HG03460 (cell line): ENCODE data around the gene TRIM27.
"Not testable (repeated sequence)": the region's sequence is repeated elsewhere in the genome, so short reads cannot be mapped to it uniquely, and the experiment has no call there.

Experiments used
- ATAC-seq: cut with Tn5 transposase; IDR thresholded peaks from one replicate; pipeline ENCODE4 v1.9.1; 2021; ENCODE audit not compliant: unreplicated experiment

The TRIM27 gene, protein sequence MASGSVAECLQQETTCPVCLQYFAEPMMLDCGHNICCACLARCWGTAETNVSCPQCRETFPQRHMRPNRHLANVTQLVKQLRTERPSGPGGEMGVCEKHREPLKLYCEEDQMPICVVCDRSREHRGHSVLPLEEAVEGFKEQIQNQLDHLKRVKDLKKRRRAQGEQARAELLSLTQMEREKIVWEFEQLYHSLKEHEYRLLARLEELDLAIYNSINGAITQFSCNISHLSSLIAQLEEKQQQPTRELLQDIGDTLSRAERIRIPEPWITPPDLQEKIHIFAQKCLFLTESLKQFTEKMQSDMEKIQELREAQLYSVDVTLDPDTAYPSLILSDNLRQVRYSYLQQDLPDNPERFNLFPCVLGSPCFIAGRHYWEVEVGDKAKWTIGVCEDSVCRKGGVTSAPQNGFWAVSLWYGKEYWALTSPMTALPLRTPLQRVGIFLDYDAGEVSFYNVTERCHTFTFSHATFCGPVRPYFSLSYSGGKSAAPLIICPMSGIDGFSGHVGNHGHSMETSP

DNA sequence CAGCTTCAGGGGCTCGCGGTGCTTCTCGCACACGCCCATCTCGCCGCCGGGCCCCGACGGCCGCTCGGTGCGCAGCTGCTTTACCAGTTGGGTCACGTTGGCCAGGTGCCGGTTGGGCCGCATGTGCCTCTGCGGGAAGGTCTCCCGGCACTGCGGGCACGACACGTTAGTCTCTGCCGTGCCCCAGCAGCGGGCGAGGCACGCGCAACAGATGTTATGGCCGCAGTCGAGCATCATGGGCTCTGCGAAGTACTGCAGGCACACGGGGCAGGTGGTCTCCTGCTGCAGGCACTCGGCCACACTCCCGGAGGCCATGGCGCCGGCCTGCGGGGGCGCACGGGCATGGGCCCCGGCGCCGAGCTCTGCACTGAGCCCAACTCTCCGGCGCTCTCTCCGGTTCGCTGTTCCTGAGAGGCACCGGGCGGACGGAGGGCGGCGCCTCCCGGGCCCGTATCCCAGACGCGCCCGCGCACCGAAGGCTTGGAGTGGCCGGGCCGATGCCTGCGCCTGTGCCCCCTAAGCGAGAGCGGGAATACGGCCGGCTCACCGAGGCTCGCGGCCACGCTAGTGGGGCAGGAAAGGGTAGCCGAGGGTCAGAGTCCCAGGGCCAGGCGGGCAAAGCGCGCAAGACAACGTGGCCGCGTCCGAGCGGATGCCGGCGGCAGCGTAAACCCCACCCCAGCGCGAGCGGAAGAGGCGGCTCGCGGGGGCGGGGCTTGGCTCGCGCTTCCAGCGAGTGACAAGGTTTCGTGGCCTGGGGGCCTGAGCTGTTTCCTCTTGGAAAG, at the start of gene TRIM27:
Gene TRIM27 (minus strand): TSS at position 668 of the 785 bp plus-strand sequence. CDS start 353 bp downstream, at position 315.
- peak; percentile 83 for ATAC-seq

DNA sequence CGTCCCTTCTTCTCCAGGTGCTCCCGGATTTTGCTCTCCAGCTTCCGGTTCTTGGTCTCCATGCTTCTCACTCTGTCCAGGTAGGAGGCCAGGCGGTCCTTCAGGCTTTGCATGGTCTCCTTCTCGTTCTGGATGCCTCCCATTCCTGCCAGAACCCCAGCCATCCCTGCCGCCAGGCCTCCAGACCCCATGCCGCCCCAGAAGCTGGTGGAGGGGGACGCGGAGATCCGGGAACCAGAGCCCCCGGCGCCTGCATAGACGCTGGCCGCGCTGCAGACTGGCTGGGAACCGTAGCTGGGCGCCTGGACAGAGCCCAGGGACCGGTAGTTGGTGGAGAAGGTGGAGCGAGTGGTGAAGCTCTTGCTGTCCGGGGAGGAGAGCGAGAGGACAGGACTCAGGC, 46.3 kb upstream of the TRIM27 start:
- ATAC-seq, result not testable (repeated sequence)

DNA sequence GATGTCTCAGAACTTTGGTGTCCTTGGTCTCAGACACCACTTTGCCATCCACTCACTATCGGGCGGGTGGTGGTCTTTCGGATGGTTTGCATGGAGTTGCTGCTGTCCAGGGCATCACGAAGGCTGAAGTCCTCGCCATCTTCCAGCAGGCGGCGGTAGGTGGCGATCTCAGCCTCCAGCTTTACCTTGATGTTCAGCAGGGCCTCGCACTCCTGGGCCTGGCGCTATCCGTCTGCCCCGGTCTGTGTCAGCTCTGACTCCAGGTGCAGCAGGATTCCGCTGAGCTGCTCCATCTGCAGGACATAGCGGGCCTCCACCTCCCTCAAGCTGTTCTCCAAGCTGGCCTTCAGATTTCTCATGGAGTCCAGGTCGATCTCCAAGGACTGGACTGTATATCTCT, 45.3 kb upstream of the TRIM27 start:
- no peak for ATAC-seq

DNA sequence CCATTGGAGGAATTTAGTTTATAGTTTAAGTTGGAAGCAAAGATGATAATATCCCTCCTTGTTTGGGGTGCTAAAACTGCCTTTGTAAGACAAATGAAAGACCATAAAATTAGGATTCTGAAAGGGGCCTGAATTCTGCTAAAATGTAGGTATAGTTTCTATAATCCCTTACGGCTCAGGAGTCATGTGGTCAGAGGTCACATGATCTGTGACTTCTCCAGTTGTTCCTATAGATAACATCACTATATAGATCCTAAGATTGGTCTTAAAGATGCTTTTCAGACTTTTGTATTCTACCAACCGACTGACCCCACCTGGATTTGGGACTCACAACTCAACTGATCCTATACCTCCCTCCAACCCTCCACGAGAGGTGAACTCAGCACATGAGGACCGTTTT, 44.7 kb upstream of the TRIM27 start:
- ATAC-seq, result no peak

DNA sequence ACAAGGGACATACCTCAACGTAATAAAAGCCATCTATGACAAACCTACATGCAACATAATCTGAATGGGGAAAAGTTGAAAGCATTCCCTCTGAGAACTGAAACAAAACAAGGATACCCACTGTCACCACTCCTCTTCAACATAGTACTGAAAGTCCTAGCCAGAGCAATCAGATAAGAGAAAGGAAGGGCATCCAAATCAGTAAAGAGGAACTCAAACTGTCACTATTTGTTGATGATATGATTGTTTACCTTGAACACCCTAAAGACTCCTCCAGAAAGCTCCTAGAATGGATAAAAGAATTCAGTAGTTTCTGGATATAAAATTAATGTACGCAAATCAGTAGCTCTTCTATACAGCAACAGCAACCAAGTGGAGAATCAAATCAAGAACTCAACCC, 41.9 kb upstream of the TRIM27 start:
- ATAC-seq, result no peak

DNA sequence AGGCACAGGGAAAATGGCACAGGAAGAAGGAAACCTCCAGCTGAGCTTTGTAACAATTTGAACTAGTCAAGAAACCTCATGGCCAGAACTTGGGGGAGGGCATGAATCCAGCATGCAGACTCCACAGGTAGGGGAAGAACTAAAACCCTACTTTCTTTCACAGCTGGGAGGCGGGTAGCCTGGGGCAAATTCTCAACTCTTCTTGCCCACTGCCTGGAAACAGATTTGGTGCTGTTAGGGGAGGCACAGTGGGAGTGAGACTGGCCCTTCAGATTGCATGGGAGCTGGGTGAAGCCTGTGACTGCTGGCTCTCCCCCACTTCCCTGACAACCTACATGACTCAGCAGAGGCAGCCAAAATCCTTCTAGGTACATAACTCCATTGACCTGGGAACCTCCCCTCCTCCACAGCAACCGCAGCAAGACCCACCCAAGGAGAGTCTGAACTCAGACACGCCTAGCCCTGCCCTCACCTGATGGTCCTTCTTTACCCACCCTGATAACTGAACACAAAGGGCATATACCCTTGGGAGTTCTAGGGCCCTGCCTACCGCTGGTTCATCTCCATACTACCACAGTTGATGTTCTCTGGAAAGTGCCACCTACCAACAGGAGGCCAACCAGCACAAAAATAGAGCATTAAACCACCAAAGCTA, 37.2 kb upstream of the TRIM27 start:
- no peak for ATAC-seq

DNA sequence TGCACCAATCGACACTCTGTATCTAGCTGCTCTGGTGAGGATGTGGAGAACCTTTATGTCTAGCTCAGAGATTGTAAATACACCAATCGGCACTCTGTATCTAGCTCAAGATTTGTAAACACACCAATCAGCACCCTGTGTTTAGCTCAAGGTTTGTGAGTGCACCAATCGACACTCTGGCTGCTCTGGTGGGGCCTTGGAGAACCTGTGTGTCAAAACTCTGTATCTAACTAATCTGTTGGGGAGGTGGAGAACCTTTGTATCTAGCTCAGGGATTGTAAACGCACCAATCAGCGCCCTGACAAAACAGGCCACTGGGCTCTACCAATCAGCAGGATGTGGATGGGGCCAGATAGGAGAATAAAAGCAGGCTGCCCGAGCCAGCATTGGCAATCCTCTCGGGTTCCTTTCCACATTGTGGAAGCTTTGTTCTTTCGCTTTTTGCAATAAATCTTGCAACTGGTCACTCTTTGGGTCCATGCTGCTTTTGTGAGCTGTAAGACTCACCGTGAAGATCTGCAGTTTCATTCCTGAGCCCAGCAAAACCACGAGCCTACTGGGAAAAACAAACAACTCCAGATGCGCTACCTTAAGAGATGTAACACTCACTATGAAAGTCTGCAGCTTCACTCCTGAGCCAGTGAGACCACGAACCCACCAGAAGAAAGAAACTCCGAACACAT, 34.9 kb upstream of the TRIM27 start:
- ATAC-seq, result not testable (repeated sequence)

DNA sequence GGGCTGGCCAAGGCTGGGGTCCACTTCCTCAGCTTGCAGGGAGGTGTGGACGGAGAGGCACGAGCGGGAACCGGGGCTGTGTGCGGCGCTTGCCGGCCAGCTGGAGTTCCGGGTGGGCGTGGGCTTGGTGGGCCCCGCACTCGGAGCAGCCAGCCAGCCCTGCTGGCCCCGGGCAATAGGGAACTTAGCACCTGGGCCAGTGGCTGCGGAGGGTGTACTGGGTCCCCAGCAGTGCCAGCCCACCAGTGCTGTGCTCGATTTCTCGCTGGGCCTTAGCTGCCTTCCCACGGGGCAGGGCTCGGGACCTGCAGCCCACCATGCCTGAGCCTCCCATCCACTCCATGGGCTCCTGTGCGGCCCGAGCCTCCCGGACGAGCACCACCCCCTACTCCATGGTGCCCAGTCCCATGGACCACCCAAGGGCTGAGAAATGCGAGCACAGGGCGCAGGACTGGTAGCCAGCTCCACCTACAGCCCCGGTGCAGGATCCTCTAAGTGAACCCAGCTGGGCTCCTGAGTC, 34.1 kb upstream of the TRIM27 start:
- not testable (repeated sequence) for ATAC-seq

DNA sequence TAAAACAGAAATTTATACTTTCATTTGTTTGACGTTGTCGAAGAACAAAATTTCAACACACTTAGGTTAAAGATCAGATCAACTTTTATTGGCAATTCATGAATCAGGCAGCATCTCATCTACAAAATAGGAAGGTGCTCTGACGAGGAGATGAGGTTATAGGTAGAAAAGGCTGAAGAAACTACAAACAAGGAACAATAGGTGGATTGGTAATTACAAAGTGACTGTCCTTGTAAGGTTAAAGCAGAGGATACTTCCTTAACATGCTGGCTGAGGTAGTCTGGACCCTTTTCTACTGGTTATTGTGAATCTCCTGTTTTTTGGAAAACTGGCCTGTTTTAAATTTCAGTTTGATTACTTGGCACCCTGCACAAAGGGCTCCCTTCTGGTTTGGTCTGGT, 32.5 kb upstream of the TRIM27 start:
- ATAC-seq, result no peak

DNA sequence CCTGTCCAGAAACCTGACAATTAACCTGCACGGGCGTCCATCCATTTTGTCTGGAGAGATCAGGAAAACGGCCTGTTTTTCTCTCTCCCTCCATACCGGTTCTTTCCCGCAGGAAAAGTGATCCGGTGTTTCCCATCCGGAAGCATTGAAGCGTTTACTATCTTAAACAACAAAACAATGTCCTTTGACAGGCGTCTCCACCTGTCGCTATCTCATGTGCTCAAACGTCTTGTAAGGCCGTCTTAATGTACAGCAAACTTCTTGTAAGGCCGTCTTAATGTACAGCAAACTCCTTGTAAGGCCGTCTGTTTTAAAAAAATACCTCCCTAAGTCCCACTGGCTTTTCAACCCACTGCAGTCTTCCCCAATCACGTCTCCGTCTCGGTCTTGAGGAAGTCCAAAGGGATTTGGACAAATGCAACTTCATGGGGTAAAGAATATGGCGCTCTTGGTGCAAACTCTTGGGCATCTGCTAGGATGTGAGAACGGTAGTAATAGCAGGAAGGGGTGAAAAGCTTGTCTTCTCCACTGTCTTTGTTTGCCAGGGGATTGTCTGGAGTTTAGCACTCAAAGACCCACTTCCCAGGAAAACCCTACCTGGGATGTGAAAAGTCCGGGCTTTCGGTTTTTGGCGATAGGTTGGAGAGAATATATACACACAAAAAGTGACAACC, 29.9 kb upstream of the TRIM27 start:
- ATAC-seq, result no peak

DNA sequence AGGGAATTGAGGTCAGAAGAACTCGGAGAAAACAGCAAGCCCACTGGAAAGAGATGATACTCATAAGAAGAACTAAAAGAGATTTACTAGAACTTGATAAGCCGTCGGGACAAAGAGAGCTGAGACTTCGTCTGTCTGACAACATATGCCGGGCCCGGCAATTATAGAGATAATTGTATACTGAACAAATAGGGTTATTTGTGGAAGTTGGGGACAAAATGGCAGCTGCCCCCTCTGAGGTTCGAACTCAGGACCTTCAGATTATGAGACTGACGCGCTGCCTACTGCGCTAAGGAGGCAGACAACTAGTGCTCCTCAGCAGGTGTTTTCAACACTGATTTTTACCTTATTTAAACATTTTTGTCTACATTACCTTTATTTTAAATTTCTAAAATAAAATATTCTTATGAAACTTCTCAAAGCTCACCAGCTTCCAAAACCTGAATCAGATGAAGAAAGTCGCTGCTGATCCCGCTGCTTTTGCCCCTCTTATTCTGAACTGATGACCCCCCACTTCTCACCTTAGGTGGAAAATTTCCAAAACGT, 29.3 kb upstream of the TRIM27 start:
- ATAC-seq, result no peak

DNA sequence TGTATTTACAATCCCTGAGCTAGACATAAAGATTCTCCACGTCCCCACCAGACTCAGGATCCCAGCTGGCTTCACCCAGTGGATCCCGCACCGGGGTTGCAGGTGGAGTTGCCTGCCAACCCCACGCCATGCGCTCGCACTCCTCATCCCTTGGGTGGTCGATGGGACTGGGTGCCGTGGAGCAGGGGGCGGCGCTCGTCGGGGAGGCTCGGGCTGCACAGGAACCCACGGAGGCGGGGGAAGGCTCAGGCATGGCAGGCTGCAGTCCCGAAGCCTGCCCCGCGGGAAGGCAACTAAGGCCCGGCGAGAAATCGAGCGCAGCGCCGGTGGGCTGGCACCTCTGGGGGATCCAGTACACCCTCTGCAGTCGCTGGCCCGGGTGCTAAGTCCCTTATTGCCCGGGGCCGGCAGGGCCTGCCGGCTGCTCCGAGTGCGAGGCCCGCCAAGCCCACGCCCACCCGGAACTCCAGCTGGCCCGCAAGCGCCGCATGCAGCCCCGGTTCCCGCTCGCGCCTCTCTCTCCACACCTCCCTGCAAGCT, 25.9 kb upstream of the TRIM27 start:
- ATAC-seq, result not testable (repeated sequence)

DNA sequence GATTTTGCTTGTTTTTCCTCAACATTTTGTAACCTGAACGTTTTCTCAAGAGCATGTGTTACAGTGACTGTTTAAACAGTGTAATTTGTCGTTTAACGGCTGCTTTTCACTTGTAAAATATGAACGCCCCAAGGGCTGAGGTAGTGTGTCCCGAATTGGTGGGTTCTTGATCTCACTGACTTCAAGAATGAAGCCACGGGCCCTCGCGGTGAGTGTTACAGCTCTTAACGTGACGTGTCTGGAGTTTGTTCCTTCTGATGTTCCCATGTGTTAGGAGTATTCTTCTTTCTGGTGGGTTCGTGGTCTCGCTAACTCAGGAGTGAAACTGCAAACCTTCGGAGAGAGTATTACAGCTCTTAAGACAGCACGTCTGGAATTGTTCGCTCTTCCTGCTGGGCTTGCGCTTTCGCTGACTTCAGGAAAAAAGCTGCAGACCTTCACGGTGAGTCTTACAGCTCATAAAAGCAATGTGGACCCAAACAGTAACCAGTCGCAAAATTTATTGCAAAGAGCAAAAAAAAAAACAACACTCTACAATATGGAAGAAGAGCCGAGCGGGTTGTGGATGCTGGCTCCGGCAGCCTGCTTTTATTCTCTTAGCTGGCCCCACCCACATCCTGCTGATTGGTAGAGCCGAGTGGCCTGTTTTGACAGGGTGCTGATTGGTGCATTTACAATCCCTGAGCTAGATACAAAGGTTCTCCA, 25.1 kb upstream of the TRIM27 start:
- ATAC-seq, result no peak

DNA sequence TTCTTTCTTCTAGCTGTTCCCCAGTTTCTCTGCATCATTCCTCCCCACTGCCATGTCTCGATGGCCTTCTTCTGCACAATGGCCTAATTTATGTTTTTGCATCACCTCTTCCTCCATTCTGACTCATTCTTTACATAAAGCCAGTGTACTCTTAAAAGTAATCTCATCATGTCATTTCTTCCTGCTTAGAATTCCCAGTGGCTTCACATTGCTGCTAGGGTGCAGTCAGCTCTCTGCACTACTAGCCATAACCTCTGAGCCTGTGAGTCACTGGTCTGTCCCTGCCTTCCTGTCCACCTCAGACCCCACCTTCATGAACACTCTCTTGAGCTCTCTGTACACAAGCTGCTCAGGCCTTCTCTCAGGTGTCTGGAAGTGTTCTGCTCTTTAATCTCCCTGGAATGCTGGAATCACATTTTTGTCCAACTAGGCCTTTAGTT, 24.1 kb upstream of the TRIM27 start:
- no peak for ATAC-seq

DNA sequence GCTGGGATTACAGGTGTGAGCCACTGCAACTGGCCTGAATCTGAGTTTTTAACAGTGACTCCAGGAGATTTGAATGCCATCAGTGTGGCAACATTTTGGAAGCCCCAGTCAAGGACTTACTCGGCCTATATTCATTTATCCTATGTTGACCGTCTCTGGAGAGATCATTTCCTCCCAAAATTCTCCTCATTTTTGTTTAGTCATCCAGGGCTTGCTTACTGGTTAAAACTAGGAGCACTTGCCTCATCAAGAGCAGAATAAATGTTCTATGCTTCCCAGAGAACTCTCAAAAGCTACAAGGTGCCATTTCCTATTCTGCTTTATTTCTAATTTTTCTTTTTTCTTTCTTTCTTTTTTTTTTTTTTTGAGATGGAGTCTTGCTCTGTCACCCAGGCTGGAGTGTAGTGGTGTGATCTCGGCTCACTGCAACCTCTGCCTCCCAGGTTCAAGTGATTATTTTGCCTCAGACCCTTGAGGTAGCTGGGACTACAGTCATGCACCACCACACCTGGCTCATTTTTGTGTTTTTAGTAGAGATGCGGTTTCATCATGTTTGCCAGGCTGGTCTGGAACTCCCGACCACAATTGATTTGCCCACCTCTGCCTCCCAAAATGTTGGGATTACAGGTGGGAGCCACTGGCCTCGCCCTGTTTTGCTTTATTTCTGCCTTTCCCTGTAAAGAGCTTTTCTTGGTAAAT, 23.4 kb upstream of the TRIM27 start:
- no peak for ATAC-seq

DNA sequence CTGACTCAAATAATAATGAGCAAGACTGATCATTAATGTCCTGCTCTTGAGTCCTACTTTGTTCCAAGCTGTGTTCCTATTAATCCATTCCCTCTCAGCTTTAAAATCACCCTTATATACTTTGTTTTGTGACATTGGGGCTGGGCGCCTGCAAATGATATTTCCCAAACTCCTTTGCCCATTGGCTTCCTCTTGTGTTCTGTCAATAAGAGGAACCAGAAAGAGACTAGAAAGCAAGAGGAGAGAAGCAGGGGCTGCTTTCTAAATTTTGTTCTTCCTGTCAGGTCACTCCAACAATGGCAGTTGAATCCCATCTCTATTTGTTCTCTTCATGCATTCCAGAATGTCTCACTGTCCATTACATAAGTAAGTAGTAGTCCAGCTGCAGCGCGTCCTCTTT, 21.6 kb upstream of the TRIM27 start:
- no peak for ATAC-seq

DNA sequence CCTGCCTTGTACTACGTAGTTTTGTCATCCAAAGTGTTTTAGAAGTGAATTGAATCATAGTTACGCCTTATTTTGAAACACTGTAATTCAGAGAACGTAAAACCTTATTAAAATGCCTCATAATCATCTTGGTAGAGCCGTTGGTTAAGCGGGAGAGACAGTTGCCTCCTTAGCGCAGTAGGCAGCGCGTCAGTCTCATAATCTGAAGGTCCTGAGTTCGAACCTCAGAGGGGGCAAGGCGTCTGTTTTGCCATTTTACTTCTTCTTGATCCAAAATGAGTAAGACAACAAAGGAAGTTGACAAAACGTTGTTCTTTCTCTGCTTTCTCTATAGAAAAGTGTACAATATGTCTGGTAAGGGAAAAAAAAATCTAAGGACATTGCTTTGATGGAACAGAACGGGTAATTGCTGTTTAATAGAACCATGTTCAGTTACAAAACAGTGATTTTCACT, 20.7 kb upstream of the TRIM27 start:
- no peak for ATAC-seq
